GM18517 (cell line): ENCODE data around the gene CD33.

ENCODE experiments used
- ATAC-seq: cut with Tn5 transposase; IDR thresholded peaks from one replicate; pipeline ENCODE4 v1.9.1; 2021; ENCODE audit warnings: mild to moderate bottlenecking, moderate library complexity; ENCODE audit not compliant: unreplicated experiment

CD33 gene

GRCh38 chr19:51258165-51259160 is 33.6 kb downstream of the CD33 start:
- ATAC-seq: no peak

GRCh38 chr19:51259348-51260245 is 34.7 kb downstream of the CD33 start:
- ATAC-seq: no peak

- ATAC-seq: no peak
Measured at GRCh38 chr19:51263808-51264207, 38.9 kb downstream of the CD33 start.

- ATAC-seq: no peak
Measured at GRCh38 chr19:51271067-51271466, 46.2 kb downstream of the CD33 start.

GRCh38 chr19:51272183-51272810 is 47.4 kb downstream of the CD33 start:
- ATAC-seq: no peak

GRCh38 chr19:51274049-51274770 is 49.3 kb downstream of the CD33 start:
- no peak for ATAC-seq

- ATAC-seq: no peak
Measured at GRCh38 chr19:51277112-51277511, 52.2 kb downstream of the CD33 start.

- no peak for ATAC-seq
Measured at GRCh38 chr19:51282335-51282734, 57.5 kb downstream of the CD33 start.

GRCh38 chr19:51285682-51286081 is 60.8 kb downstream of the CD33 start:
- ATAC-seq: no peak
